IPS-18c (cell line): ENCODE results near the gene TBC1D1.

Experiments used
- H3K4me3 ChIP-seq: 2 replicates; pipeline ENCODE4 v1.7.0; 2013; ENCODE audit warnings: low read depth, mild to moderate bottlenecking, low read length, moderate library complexity; ENCODE audit not compliant: insufficient read depth
- H3K9me3 ChIP-seq: one replicate; pipeline ENCODE4 v1.6.1; 2013; ENCODE audit warnings: mild to moderate bottlenecking, low read length, moderate library complexity; ENCODE audit not compliant: control insufficient read depth, insufficient read depth

The TBC1D1 gene

GRCh38 chr4:37991623-37992410 is 100.9 kb downstream of the TBC1D1 start:
- no peak overlapping the region for H3K4me3 ChIP-seq
- no peaks in the 10 kb centered on the region for H3K9me3 ChIP-seq

DNA sequence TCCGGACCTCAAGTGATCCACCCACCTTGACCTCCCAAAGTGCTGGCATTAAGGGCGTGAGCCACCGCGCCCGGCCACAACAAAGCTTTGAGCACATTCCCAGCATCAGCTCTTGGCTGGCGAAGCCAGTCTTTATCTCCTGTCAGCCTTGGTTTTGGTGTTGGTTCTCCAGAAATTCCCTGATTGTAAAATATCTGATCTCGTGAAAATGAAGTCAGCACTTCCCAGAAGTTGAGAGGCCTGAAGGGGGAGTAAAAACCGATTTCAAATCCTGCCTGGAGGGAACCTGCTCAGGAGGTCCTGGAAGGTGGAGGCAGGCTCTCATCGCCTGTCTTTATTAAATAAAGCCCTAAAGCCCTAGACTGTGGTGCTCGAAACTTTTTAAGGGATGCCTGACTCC is 102.9 kb downstream of the TBC1D1 start:
- Histone ChIP-seq H3K4me3 (no peak overlapping the region), H3K9me3 (no peaks in the 10 kb centered on the region)

DNA sequence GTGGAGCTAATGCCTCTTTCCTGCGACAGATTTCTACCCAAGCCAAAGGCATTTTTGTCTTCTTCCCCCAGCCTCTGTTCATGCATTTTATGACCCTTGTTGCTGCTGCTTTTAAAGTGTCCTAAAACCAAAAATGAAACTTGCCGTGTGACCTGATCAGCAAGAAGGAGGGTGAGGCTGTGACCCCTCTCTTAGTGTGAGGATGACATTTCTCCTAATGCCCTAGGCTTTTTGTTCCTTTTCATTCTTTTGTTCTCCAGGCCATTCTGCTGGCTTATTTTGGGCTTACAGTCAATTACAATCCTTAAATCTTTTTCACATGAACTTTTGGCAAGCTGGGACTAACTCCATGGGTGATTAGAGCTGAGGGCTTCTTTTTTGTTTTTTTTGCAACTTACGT is 103.7 kb downstream of the TBC1D1 start:
- H3K4me3 ChIP-seq = no peak overlapping the region
- no peaks in the 10 kb centered on the region for H3K9me3 ChIP-seq

- H3K9me3 ChIP-seq = no peaks in the 10 kb centered on the region
- H3K4me3 ChIP-seq = no peak overlapping the region
Measured at GRCh38 chr4:37995299-37995821, 104.5 kb downstream of the TBC1D1 start.

GRCh38 chr4:37995981-37996775 is 105.3 kb downstream of the TBC1D1 start:
- H3K9me3 ChIP-seq = no peaks in the 10 kb centered on the region
- H3K4me3 ChIP-seq = no peak overlapping the region

DNA sequence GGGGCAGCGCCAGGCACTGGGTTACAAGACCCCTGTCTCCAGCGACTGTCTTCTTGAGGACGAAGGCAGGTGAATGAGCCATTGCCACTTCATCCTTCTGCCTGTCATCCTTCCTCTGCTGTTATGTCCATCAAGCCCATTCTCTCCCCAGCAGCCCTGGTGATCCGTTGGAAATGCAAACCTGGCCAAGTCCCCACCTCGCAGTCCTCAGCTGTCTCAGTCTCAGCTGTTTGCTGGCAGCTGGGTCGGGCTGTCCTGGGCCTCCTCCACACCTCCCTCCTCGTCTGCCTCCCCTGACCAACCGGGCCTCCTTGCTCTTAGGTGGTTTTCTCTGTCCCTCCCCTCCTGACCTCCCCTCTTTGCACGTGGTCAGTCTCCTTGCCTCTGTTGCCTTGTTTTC is 107.3 kb downstream of the TBC1D1 start:
- Histone ChIP-seq H3K9me3 (no peaks in the 10 kb centered on the region), H3K4me3 (no peak overlapping the region)

DNA sequence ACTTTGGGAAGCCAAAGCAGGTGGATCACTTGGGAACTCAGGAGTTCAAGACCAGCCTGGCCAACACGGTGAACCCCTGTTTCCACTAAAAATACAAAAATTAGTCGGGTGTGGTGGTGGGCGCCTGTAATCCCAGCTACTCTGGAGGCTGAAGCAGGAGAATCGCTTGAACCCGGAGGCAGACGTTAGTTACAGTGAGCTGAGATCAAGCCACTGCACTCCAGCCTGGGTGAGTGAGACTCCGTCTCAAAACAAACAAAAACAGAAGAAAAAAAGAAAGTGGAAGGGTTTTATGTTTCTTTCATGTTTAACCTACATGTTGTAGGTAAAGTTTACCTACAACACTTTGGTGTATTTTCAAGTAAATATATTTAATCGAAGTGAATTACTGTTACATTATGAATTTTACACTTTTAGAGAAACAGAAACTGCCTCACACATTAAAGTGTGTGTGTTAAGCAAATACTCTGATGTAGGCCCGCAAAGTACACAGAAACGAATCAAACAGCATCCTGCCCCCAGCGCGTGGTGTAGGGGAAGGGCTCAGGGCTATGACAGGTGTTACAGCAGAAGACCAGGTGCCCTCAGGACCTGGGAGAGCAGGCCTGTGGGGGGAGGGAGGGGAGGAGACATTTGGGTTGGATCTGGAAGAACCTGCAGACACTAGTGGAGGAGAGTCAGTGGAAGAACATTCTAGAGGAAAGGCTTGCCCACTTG is 108.3 kb downstream of the TBC1D1 start:
- Histone ChIP-seq H3K4me3 (no peak overlapping the region; the same call in 1 of the 2 replicates), H3K9me3 (no peaks in the 10 kb centered on the region)

DNA sequence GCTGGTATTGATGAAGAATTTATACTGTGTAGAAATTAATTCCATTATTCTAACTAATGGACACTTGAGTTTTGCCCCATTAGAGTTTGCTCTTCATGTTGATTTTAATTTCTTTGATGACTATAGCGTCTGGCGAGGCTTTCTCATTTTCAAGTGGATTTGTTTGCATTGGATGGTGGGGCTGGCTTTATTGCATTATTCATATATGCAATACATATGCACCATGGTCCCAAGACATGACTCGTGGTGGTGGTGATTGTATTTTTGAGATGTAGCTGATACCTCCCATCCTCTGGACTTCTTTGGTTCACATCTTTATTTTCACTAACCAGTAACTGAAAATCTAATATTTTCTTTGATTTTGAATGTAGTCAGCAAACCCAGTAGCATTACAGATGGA is 109.1 kb downstream of the TBC1D1 start:
- H3K4me3 ChIP-seq = no peak overlapping the region
- H3K9me3 ChIP-seq = no peaks in the 10 kb centered on the region

- Histone ChIP-seq H3K4me3 (no peak overlapping the region), H3K9me3 (no peaks in the 10 kb centered on the region)
Measured at GRCh38 chr4:38001927-38002326, 111.0 kb downstream of the TBC1D1 start.

DNA sequence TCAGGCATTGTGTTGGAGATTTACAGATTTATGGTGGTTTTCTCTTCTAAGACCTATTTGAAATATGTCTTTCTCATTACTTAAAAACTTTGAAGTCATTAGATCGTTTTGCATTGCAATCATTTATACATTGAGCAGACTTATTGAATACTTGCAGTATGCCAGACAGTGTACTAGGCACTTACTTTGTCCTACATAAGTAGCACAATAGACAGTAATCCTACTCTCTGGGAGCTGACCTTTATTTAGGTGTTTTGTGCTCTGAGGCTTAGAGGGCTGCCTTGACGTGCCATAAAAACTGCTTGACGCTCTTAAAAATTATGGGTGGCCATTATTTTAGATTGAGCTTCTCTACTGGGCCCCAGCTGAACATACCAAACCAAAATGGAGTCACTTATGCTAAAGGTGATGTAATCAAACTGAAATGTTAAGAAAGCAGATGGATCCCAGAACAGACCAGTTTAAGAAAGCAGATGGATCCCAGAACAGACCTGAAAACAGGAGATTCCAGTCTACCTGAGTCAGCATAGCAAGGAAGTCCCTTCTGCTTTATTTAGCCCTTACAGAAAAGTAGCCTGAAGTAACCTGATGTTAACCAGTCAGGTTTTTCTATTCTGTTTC is 111.7 kb downstream of the TBC1D1 start:
- no peaks in the 10 kb centered on the region for H3K9me3 ChIP-seq
- H3K4me3 ChIP-seq = no peak overlapping the region

DNA sequence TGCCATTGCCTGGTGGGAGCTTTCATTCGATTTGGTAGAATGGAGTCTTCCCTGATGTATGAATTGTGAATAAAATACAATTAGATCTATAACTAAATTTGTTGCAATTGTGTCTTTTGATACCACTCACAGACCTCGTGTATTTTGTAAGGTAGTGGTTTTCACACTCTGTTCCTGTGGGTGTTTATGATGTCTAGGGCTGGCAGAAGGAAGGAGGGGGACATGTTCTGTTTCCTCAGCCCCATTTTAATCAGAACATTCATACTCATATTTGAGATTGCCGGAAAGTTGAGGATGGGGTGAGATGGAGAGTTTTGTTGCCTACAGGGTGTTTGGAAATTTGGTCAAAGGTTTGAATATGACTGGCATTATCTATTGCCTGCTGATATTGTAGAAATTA is 112.2 kb downstream of the TBC1D1 start:
- Histone ChIP-seq H3K4me3 (no peak overlapping the region), H3K9me3 (no peaks in the 10 kb centered on the region)

- H3K4me3 ChIP-seq = no peak overlapping the region
- no peaks in the 10 kb centered on the region for H3K9me3 ChIP-seq
Measured at GRCh38 chr4:38003628-38004027, 112.7 kb downstream of the TBC1D1 start.

DNA sequence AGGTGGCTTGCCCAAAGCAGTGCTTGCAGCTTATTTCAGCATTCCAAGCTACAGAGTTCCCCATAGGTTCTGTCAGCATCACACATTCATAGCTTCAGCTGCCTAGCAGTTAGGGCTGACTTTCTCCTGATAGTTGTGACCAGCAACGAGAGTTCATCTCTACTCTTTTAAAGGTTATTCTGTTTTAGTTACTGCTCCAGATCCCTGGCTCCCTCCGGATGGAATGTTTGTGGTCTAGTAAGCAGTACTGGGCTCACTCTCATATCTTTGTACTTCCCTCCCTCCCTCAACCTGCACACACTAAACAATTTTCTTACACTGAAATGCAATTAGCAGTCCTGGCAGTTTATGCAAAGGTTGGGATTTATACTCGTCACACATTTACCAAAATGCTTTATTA is 113.2 kb downstream of the TBC1D1 start:
- Histone ChIP-seq H3K9me3 (no peaks in the 10 kb centered on the region), H3K4me3 (no peak overlapping the region)

- no peaks in the 10 kb centered on the region for H3K9me3 ChIP-seq
- no peak overlapping the region for H3K4me3 ChIP-seq
Measured at GRCh38 chr4:38004887-38005286, 114.0 kb downstream of the TBC1D1 start.

DNA sequence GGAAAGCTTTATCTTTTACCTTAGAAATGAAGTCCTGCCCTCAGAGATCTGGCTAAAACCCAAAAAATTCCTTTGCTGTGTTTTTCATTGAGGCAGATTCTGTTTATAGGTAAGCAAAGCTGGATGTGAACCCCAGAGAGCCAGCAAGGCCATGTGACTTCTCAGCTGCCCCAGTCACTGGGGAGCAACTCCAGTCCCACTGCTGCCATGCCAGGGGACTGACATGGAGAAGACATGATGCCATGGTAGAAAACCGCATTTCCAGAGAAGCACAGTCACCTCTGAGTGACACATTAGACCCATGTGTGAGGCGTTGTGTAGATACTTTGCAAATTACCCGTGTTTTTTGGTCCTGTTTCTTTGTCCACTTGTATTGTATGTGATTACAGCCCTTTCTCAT is 114.8 kb downstream of the TBC1D1 start:
- no peak overlapping the region for H3K4me3 ChIP-seq
- H3K9me3 ChIP-seq = no peaks in the 10 kb centered on the region

DNA sequence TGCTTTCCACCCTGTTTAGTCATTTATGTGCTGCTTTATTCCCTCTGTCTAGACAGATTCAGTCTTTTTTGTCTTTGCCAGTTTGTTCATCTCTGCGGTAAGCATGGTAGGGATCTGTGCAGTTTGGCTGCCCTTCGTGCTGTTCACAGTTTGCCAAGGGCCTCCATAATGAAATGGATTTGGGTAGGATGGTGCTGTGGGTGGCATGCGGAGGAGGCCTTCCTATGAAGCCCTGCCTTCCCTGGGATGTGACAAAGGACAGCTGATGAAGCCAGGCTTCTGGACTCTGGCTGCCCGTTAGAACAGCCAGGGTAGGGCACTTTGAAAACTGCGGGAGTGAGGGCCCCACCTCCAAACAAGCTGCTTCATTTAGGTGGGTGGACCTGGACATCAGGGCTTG is 116.8 kb downstream of the TBC1D1 start:
- H3K9me3 ChIP-seq = no peaks in the 10 kb centered on the region
- H3K4me3 ChIP-seq = no peak overlapping the region

DNA sequence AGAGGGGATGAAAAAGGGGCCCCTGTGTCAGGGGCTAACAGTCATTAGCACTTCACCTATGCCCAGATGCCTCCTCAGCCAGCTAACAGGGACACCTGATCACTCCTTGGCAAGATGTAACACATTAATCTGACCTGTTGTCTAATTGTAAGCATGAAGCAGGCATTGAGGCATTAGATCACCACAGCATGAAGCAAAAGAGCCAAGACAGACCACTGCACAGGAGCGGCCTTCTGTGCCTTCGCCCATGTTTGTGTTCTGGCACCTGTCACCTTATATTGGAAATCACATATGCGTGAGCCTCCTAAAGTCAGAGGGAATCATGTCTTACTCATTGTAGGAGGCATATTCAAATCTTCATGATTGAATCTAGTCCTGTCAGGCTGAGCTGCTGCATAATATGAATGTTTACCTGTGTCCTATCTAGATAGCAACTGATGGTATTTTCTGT is 117.7 kb downstream of the TBC1D1 start:
- no peaks in the 10 kb centered on the region for H3K9me3 ChIP-seq
- no peak overlapping the region for H3K4me3 ChIP-seq
